Pancreas (tissue), 10 donors: ENCODE data around the gene VGLL4. TPM values are rescaled to one million over a fixed set of nuclear protein-coding genes. Genes with fewer than 3 reads are reported as not detected.

ENCODE experiments used
- ATAC-seq, 4 donors: fragments of 200-7000 bp; cut with Tn5 transposase; one replicate each; pipeline versions ENCODE4 v1.8.0 to v1.9.1; 2020; ENCODE audit warnings: mild to moderate bottlenecking in 4 of 4, moderate library complexity in 4 of 4
- DNase-seq, 6 donors: peaks; one replicate each; pipeline ENCODE4 v3.0.0-alpha.2; 2020
- FAIRE-seq: peaks from 2 replicates; lab custom pipeline; 2012; peaks lifted over from hg19 to GRCh38; lab: Jason Lieb, UNC
- H3K27ac ChIP-seq, 4 donors: fragments of 200-600 bp; sonication (generic); 1 replicate in 3 of 4; 2 replicates in 1 of 4; pipeline versions ENCODE4 v1.5.0 to v1.8.0; 2020
- H3K27me3 ChIP-seq, 4 donors: fragments of 200-600 bp; one replicate each; pipeline ENCODE4 v1.8.0; 2021
- H3K36me3 ChIP-seq, 3 donors: fragments of 200-600 bp; sonication (generic) in 1 of 3; one replicate each; pipeline versions ENCODE4 v1.5.0 to v1.8.0; 2020 to 2021
- H3K4me1 ChIP-seq, 3 donors: fragments of 200-600 bp; one replicate each; pipeline ENCODE4 v1.8.0; 2021
- H3K4me3 ChIP-seq, 4 donors: fragments of 200-600 bp; sonication (generic) in 2 of 4; one replicate each; pipeline versions ENCODE4 v1.5.0 to v1.8.0; 2020 to 2021
- H3K9me3 ChIP-seq, 4 donors: fragments of 200-600 bp; one replicate each; pipeline ENCODE4 v1.8.0; 2021
- CTCF ChIP-seq, 4 donors: fragments of 200-600 bp; sonication (generic) in 3 of 4; IDR thresholded peaks; one replicate each; pipeline versions ENCODE4 v1.5.0 to v1.8.0; 2021; ENCODE audit warnings: antibody characterized with exemption in 4 of 4
- WGBS, 2 donors: extraction: QIAGEN DNeasy Blood & Tissue Kit; methylation state at CpG; one replicate each; pipeline ENCODE4 v1.1.7; 2013; 5-methylcytosine and 5-hydroxymethylcytosine counted together
- intact Hi-C, 3 donors: fragments of 100-400 bp; cut with DNase I; formaldehyde crosslinking; loops; one replicate each; pipeline versions ENCODE4 v1.11.1 to v1.14.2; 2022
- polyA plus RNA-seq, 2 donors: library from polyadenylated mRNA; stranded (reverse); fragments of 200-250 nt; gene quantifications; one replicate each; pipeline ENCODE4 v1.2.3, GENCODE V29; 2013
- total RNA-seq, 6 donors: library from RNA; stranded (reverse); fragmentation: NEBNext Ultra II Directional in 4 of 6; extraction: Animal tissue kit (Norgen Biotek cat#: 25700) in 4 of 6; gene quantifications; one replicate each; pipeline versions ENCODE4 v1.2.1 to v1.2.4, GENCODE V29; 2021 to 2023
- donor health status: healthy with polysubstance abuse.
- donor health status: DM: no; HTN: no; CAD: no; lungs with moderate emphysema.
- donor health status: DM: no; HTN: no; CAD: no.
- donor health status: control.
- donor health status: control.
- donor health status: Bipolar disorder and iron deficiency.
- donor health status: DM: yes; HTN: yes; CAD: no.
- donor health status: DM: no; HTN: no; CAD: no.
- donor health status: DM: no; HTN: no; CAD: no.
- donor health status: DM: yes; HTN: yes; CAD: no.

The VGLL4 gene
- total and polyA plus RNA-seq, 8 donors: 17.3 to 47.8 (median 22.0) TPM

- no peak for TF ChIP-seq CTCF (IDR thresholded peaks at IDR 0.05)
- no peaks in the 10 kb centered on the region for H3K27me3 ChIP-seq
- intact Hi-C loops: no loop called here
- no peak for ATAC-seq
- H3K9me3 ChIP-seq: no peaks in the 10 kb centered on the region
- no peak for FAIRE-seq
- 88 to 92% methylated on average over 7 of the region's 7 CpGs for WGBS, 2 donors
- DNase-seq: no peak
- H3K36me3 ChIP-seq: no peaks in the 10 kb centered on the region
- H3K4me1 ChIP-seq: no peaks in the 10 kb centered on the region
- no peak overlapping the region for H3K27ac ChIP-seq
- no peak overlapping the region for H3K4me3 ChIP-seq
Measured at GRCh38 chr3:11523572-11524101, 120.1 kb downstream of the VGLL4 start.

GRCh38 chr3:11522953-11523571, 120.7 kb downstream of the VGLL4 start:
- Histone ChIP-seq H3K27me3 (no peaks in the 10 kb centered on the region), H3K36me3 (no peaks in the 10 kb centered on the region), H3K4me1 (no peaks in the 10 kb centered on the region), H3K9me3 (no peaks in the 10 kb centered on the region), H3K27ac (no peak overlapping the region), H3K4me3 (no peak overlapping the region)
- ATAC-seq (no peak), FAIRE-seq (no peak), DNase-seq (no peak)
- TF ChIP-seq CTCF (IDR thresholded peaks at IDR 0.05): no peak
- intact Hi-C loops: no loop called here
- 90 to 93% methylated on average over 8 of the region's 8 CpGs for WGBS, 2 donors

- no peaks in the 10 kb centered on the region for H3K36me3 ChIP-seq
- intact Hi-C loops: no loop called here
- FAIRE-seq: no peak
- no peaks in the 10 kb centered on the region for H3K9me3 ChIP-seq
- H3K27ac ChIP-seq: no peak overlapping the region
- no peak for DNase-seq
- no peak for ATAC-seq
- TF ChIP-seq CTCF (IDR thresholded peaks at IDR 0.05): no peak
- H3K4me1 ChIP-seq: no peaks in the 10 kb centered on the region
- no peak overlapping the region for H3K4me3 ChIP-seq
- H3K27me3 ChIP-seq: no peaks in the 10 kb centered on the region
- 92 to 97% methylated on average over 5 of the region's 5 CpGs for WGBS, 2 donors
Measured at GRCh38 chr3:11522398-11522715, 121.4 kb downstream of the VGLL4 start.

- no peak for TF ChIP-seq CTCF (IDR thresholded peaks at IDR 0.05)
- Histone ChIP-seq H3K27me3 (no peaks in the 10 kb centered on the region), H3K4me1 (no peaks in the 10 kb centered on the region), H3K27ac (no peak overlapping the region), H3K9me3 (no peaks in the 10 kb centered on the region), H3K4me3 (no peak overlapping the region), H3K36me3 (no peaks in the 10 kb centered on the region)
- WGBS, 2 donors: 94 to 96% methylated on average over 8 of the region's 8 CpGs
- intact Hi-C loops: no loop called here
- FAIRE-seq (no peak), ATAC-seq (no peak), DNase-seq (no peak)
Measured at GRCh38 chr3:11521167-11521566, 122.5 kb downstream of the VGLL4 start.

- H3K27ac ChIP-seq: no peak overlapping the region
- peaks cover 0 to 9% (median 0%) of the 10 kb centered on the region in 3 donors for H3K4me1 ChIP-seq
- no peak overlapping the region for H3K4me3 ChIP-seq
- no peak for DNase-seq
- no peaks in the 10 kb centered on the region for H3K9me3 ChIP-seq
- TF ChIP-seq CTCF (IDR thresholded peaks at IDR 0.05): no peak
- intact Hi-C loops: no loop called here
- WGBS, 2 donors: 94 to 98% methylated on average over 6 of the region's 6 CpGs
- no peak for FAIRE-seq
- H3K27me3 ChIP-seq: no peaks in the 10 kb centered on the region
- no peaks in the 10 kb centered on the region for H3K36me3 ChIP-seq
- ATAC-seq: no peak
Measured at GRCh38 chr3:11517601-11518000, 126.1 kb downstream of the VGLL4 start.
